GM21717 (cell line): ENCODE measurements around the gene UMODL1.

Experiments
- ATAC-seq: cut with Tn5 transposase; IDR thresholded peaks from one replicate; pipeline ENCODE4 v1.9.1; 2021; ENCODE audit warnings: mild to moderate bottlenecking, moderate library complexity; ENCODE audit not compliant: unreplicated experiment

The UMODL1 gene

GRCh38 chr21:42071146-42071737, at the start of gene UMODL1:
TSS of gene UMODL1 (plus strand) at chr21:42071317. CDS start at chr21:42071317, 0 bp downstream.
- ATAC-seq, result no peak

- ATAC-seq, result no peak
Observed at GRCh38 chr21:42021371-42022090, 49.6 kb upstream of the UMODL1 start.

GRCh38 chr21:42022091-42022430, 49.1 kb upstream of the UMODL1 start:
- ATAC-seq, result no peak

GRCh38 chr21:42022906-42023305, 48.2 kb upstream of the UMODL1 start:
- no peak for ATAC-seq

GRCh38 chr21:42025376-42026081, 45.6 kb upstream of the UMODL1 start:
- ATAC-seq, result no peak

GRCh38 chr21:42026082-42026435, 45.1 kb upstream of the UMODL1 start:
- no peak for ATAC-seq

GRCh38 chr21:42027085-42027821, 43.9 kb upstream of the UMODL1 start:
- no peak for ATAC-seq

- no peak for ATAC-seq
Observed at GRCh38 chr21:42027822-42028765, 43.0 kb upstream of the UMODL1 start.

GRCh38 chr21:42028766-42029425, 42.2 kb upstream of the UMODL1 start:
- no peak for ATAC-seq

GRCh38 chr21:42030311-42030710, 40.8 kb upstream of the UMODL1 start:
- no peak for ATAC-seq

GRCh38 chr21:42031241-42031640, 39.9 kb upstream of the UMODL1 start:
- ATAC-seq, result no peak

- no peak for ATAC-seq
Observed at GRCh38 chr21:42031816-42032215, 39.3 kb upstream of the UMODL1 start.

GRCh38 chr21:42032266-42032665, 38.9 kb upstream of the UMODL1 start:
- ATAC-seq, result no peak

GRCh38 chr21:42032968-42033367, 38.1 kb upstream of the UMODL1 start:
- no peak for ATAC-seq

- no peak for ATAC-seq
Observed at GRCh38 chr21:42036313-42036712, 34.8 kb upstream of the UMODL1 start.

- no peak for ATAC-seq
Observed at GRCh38 chr21:42037516-42037915, 33.6 kb upstream of the UMODL1 start.

- ATAC-seq, result no peak
Observed at GRCh38 chr21:42037943-42038342, 33.2 kb upstream of the UMODL1 start.

GRCh38 chr21:42038393-42038792, 32.7 kb upstream of the UMODL1 start:
- no peak for ATAC-seq

- no peak for ATAC-seq
Observed at GRCh38 chr21:42038826-42039425, 32.2 kb upstream of the UMODL1 start.
